HG03342 (cell line): ENCODE data around the gene MAN2B2.

ENCODE experiments used
- ATAC-seq: cut with Tn5 transposase; IDR thresholded peaks from one replicate; pipeline ENCODE4 v1.9.1; 2021; ENCODE audit warnings: mild to moderate bottlenecking, moderate library complexity; ENCODE audit not compliant: unreplicated experiment

MAN2B2 gene

DNA sequence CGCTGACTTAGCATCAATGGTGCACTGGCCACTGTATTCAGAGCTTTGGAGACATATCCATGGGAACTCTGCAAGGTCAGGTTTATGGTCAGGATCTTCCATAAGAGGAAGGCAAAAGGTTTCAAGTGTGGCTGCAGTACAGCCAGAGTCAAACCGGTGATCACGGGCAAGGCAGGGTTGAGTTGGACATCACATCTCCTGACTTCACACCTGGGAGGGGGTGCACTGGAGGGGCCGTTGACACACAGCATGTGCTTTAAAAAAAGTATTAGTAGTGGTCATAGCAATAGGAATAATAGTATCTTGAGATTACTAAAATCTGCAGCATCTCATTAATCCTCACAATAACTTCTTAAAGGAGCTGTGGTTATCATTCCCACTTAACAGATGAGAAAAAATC lies 28.9 kb upstream of the MAN2B2 start:
- no peak for ATAC-seq

GRCh38 chr4:6546681-6547447 lies 28.1 kb upstream of the MAN2B2 start:
- ATAC-seq = peak; percentile 56

DNA sequence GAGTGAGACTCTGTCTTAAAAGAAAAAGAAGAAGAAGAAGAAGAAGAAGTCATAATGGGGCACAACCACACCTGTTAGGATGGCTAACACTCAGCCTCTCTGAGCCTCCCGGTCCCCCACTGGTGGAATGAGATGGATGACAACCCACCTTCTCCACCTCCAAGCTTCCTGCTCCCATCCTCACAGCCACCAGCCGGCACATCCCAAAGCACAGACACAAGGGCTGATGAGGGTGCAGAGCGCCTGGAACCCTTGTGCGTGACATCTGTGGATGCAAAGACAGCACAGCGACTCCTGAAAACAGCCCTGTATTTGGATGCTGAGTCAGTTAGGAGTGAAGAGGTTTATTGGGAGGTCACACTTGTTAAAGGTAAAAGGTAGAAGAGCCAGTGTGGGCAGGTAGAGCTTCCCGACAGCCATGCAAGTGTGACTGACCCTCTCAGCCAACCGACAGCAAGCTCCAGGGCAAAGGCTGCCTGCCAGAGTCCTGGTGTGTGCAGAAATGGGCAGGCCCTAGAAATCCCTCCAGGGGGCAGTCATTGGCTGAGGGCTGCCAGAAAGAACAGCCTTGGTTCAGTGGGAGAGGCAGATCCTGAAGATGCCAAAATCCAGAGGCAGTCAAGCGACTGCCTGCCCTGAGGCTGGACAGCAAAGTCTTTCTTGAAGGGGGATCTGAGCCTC lies 26.6 kb upstream of the MAN2B2 start:
- ATAC-seq = no peak

GRCh38 chr4:6548882-6549230 lies 26.1 kb upstream of the MAN2B2 start:
- no peak for ATAC-seq

- ATAC-seq = no peak
Measured at GRCh38 chr4:6549445-6549844, 25.5 kb upstream of the MAN2B2 start.

DNA sequence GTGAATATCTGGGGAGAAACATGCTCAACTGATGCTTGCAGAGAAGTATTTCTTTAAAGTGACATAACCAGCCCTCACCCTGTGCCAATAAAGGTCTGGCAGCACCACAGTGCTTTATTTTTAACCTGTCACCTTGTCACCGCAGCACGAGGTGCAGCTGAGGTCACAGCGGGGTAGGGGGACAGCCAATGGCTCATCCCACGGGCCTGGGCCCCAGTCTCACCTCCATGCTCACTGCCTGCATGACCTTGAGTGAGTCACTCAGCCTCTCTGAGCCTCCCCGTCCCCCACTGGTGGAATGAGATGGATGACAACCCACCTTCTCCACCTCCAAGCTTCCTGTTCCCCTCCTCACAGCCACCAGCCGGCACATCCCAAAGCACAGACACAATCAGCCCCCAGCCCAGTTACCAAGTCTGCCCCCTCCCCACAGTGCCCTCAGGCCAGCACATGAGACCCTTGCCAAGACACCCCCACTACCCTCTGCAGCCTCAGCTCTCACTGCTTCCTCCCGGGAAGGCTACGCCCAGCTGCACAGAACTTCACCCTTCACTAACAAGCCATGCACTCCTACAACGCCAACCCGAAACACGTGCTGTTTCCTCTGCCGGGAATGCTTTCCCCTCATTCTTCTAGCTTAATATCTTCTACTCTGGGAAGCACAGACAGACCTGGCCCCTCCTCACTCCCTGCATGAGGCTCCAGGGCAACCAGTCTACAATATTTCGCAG lies 24.9 kb upstream of the MAN2B2 start:
- no peak for ATAC-seq

- ATAC-seq = no peak
Measured at GRCh38 chr4:6550821-6551220, 24.2 kb upstream of the MAN2B2 start.

DNA sequence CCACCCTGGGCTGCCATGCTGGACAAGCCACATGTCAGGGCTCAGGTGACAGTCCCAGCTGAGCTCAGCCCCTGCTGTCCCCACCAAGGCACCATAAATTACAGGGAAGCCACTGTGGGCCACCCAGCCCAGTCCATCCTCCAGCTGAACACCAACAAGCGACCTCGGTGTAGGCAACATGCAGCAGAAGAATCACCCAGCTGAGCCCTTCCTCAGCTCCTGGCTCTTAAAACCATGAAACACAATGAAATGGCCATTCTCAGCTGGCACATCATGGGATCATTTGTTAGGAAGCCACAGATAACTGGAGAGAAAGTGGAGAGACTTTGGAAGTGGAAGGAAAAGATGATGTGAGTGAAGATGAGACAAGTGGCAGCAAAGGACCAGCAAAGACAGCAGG lies 23.3 kb upstream of the MAN2B2 start:
- ATAC-seq = no peak

DNA sequence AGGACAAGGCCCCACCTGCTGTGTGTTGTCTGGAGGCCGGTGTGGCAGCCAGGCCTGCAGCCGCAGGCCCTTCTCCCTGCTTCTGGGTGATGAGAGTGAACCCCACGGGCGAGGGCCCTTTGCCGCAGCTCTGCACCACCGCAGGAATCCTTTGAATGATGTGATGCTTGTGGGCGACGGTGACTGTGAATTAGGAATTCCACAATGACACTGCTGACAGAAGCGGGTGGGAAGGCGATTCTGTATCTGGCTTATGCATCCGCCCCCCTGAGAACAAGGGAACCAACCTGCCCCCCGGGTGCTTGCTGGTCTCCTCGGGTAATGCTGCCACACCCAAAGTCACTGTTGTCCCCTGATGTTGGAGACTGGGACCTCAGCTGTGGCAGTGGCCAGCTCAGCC lies 19.5 kb upstream of the MAN2B2 start:
- no peak for ATAC-seq

- no peak for ATAC-seq
Measured at GRCh38 chr4:6556263-6556662, 18.7 kb upstream of the MAN2B2 start.

GRCh38 chr4:6557185-6557584 lies 17.8 kb upstream of the MAN2B2 start:
- ATAC-seq = no peak

DNA sequence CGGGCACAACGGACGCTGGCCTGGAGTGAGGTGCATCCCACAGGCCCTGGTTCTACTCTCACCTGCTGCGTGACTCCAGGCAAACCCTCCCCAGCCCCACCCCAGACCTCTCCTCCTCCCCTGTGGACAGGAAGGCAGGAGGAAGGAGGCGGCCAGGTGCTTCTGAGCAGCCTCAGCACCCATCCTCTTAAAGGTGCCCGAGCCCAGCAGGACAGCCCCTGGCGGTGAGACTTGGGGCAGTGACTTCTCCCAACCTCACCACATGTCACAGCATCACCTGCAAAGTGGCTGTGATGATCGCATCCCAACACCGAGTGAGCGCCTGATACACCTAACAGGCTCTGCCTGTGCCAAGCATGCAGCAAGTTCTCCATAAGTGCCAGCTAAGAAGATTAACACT lies 17.1 kb upstream of the MAN2B2 start:
- ATAC-seq = no peak

GRCh38 chr4:6560416-6561172 lies 14.4 kb upstream of the MAN2B2 start:
- no peak for ATAC-seq

DNA sequence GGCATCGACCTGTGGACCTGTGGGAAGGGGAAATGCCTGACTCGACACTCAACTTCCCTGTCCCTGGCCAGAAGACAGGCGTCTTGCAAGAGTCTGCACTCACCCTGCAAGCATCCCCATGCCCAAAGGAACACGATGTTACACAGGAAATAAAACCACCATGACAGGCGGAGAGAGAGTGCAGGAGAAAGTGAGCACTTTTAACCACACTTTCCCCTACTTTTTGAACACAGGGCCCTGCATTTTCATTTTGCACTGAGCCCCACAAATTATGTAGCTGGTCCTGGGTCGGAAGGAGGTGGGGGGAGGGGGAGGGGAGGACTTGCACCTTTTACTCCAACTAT lies 13.8 kb upstream of the MAN2B2 start:
- ATAC-seq = no peak

- no peak for ATAC-seq
Measured at GRCh38 chr4:6561706-6562371, 13.2 kb upstream of the MAN2B2 start.

DNA sequence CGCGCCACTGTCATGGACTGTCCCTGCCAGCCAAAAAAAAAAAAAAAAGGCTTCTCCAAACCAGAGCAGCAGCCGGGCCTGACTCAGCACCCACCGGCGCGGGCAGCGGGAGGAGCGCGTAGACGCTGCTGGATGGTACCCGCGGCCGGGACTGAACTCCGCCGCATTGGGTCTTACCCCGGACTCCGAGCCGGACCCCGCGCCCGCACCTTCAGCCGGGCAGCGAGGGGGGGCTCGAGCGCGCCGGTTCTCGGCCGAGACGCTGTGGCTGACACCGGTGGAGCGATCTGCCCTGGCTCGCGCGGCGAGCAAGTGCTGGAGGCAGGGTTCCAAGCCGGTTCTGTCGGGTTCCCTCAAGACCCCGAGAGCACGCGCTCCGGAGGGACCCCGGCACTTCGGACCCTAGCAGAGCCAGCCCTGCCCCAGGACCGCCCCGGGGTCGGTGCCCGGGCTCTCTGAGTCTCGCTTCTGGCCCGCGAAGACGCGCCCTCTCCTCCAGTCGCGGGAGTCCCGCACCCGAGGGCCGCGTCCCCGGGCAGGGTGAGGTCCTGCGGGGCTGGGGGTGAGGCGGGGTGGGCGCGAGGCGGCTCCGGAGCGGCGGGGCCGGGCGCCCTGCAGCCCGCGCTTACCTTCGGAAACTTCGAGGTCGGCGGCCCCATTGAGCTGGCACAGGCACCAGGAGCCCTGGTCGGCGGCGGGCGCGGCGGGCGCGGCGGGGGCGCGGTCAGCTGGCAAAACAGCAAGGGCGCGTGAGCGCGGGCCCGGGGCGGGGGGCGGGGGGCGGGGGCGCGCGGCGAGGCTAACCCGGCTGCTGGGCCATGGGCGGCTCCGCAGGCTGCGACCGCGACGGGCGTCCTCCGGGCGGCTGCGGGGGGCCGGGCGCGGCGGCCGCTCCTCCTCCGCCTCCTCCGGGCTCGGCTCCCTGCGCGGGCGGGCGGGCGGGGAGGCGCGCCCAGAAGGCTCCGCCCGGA lies 11.8 kb upstream of the MAN2B2 start:
- ATAC-seq = no peak

DNA sequence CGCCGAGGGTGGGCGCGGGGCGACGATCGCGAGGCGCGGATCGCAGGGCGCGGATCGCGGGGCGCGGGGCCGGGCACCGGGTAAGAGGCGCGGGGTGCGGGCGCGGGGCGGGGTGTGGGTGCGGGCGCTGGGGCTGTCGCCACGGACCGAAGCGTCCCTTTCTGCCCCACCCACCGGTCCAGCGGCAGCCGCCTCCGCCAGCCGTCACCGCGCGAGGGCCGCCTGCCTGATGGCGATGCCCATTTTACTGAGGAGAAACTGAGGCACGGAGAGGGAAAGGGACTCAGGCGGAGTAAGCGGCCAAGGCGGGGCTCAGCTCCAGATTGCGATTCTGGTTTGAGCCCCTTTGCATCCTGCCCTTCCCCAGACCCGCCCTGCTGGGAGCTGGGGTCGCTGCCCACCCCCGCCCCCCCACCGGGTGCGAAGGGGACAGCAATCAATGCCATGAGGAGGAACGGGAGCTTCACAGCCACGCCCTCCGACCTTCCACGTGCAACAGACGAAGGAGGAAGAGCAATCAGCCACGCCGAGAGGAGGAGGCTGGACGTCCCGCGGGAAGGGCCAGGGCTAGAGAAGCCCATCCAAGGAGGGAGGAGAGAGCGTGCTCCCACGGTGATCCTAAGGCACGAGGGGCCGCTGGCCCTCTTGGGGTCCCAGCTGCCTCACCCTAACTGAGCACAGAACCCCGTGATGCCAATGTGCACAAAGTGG lies 10.9 kb upstream of the MAN2B2 start:
- ATAC-seq = no peak

- no peak for ATAC-seq
Measured at GRCh38 chr4:6565691-6566390, 9.1 kb upstream of the MAN2B2 start.
